Measurements from ENCODE around the gene TAS2R16.
"Not testable (repeated sequence)": the region's sequence is repeated elsewhere in the genome, so short reads cannot be mapped to it uniquely, and the experiment has no call there.

The TAS2R16 gene

DNA sequence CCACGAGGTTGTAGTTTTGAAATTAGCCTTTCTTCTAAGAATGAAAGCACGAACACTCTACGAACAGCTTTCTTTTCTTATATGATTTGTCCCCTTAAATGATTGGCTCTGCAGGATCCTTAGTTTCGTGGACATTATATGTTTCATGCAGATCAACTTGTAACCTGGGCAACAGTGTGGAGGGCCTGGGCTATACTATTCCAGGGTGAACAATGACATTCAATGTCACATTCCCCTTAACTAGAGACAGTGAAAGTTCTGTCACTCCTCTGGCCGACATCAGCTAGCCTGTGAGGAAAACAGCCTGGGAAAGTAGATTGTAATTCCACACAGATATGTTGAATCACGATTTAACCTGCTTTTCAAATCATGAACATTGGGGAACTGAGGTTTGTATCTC, 23.4 kb downstream of the TAS2R16 start:
- DNase-seq (ENCODE audit: low read depth in 2 of 2), result no peak

DNA sequence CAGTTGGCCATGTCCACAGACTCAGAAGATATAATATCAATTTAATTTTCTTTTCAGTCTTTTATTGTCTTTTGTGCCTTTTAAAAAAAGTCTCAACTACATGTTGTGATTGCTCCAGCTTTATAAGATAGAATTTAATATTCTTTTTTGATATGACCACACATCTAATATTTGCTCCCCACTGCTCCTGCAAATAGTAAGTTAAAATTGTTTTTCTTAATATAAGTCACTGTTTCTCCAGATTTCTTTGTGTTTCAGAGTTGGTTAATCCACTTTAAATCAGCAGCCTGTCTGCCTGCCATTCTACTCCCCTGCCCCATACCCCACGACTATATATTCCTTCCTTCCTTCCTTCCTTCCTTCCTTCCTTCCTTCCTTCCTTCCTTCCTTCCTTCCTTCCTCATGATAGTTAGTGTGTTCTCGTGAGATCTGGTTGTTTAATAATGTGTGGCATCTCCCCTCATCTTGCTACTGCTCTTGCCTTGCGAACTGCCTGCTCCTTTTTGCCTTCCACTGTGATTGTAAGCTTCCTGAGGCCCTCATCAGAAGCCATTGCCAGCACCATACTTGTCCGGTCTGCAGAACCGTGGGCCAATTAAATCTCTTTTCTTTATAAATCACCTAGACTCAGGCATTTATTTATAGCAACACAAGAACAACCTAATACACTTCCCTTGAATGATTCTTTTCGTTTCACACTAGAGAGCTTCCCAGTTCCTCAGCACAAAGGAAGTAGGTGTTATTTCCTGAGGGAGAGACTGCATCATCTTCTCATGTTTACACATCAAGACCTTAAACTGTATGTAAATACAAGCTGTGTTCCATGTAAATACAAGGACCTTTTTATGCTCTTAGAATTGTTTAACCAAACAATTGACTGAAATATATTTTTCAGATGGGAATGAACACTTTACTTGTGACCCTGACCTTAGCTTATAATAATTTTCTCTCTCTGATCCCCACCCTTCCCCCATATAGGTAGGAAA, 24.5 kb downstream of the TAS2R16 start:
- DNase-seq (ENCODE audit: low read depth in 2 of 2), result no peak

DNA sequence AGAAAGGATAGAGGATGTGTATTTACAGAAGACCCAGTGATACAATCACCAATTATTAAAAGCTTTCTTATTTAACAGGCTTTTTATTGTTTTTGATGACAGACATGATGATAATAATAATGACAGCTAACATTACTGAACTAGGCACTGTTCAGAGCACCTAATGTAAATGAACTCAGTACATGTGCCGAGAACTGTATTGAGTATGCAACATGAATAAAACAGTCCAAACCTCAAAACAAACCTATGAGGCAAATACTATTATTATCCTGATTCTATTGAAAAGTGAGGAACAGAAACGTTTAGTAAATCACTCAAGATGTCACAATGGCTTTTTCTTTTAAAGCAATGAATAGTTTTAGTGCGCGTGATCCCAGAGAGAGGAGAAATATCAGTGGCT, 27.1 kb downstream of the TAS2R16 start:
- DNase-seq (ENCODE audit: low read depth in 2 of 2), result no peak

DNA sequence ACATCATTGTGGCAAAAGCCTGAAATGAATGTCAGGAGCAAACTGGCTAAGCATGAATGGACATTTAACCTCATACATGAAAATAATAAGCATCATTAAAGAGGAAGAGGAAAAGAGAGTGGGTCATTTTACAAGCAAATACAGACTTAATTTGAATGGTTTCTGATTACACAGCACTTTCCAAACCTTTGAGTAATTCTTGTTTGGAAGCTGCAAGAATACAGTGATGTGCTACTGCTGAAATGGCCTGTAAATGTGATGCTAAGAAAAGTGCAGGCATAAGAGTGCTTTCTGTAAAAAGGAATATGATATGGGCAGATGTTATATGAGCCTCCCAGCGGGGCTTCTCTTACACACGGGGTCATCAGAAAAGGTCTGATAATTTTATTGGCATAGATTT, 30.2 kb downstream of the TAS2R16 start:
- DNase-seq (ENCODE audit: low read depth in 2 of 2), result no peak

DNA sequence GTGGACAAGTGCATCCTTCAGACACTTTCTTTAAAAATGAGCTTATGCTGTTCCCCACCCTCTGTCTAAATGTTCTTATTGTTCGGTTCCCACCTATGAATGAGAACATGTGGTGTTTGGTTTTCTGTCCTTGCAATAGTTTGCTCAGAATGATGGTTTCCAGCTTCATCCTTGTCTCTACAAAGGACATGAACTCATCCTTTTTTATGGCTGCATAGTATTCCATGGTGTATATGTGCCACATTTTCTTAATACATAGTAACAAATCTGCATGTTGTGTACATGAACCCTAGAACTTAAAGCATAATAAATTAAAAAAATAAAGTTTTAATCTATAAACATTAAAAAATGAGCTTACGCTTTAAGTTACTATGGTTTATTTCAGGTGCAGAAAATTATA, 41.8 kb downstream of the TAS2R16 start:
- not testable (repeated sequence) for DNase-seq (ENCODE audit: low read depth in 2 of 2)

DNA sequence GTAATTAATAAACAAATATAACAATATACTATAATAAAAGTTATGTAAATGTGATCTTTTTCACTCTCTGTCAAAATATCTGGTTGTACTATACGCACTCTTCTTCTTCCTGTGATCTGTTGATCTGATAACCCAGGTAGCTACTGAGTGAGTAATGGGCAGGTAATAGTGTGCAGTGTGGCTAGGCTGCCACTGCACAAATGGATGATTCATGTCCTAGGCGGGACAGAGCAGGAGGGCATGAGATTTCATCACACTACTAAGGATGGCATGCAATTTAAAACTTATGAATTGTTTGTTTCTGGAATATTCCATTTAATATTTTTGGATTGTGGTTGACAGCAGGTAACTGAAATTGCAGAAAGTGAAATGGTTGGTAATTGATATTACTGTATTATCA, 44.5 kb downstream of the TAS2R16 start:
- no peak for DNase-seq (ENCODE audit: low read depth in 2 of 2)

DNA sequence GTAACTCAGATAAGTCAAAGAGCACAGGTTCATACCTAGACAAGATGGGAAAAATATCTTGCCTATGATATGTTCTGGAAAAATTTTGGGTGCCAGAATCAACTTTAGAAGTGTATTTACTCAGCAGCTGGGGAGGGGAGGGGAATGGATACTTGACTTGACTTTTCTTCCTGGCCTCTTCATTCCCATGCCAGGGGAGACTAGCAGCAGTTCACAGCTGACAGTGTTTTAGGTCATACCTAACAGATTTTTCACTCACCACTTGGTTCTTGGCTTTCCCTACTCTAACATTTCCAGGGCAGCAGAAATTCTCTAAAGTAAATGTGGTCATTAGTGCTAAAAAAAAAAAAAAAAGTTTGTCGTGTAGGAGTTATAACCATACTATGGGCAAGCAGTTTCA, 46.3 kb downstream of the TAS2R16 start:
- DNase-seq (ENCODE audit: low read depth in 2 of 2), result no peak
